Activated CD4-positive, alpha-beta T cell treated with anti-CD3 and anti-CD28 coated beads for 48 hours (primary cell): ENCODE measurements around the gene RETREG2.
A peak's percentile ranks its signal among the peaks of the same experiment; 100 is the strongest.
"Not testable (repeated sequence)": the region's sequence is repeated elsewhere in the genome, so short reads cannot be mapped to it uniquely, and the experiment has no call there.

Experiments
- DNase-seq: peaks from one replicate; pipeline ENCODE4 v3.0.0-alpha.2; 2020

The RETREG2 gene

GRCh38 chr2:219198974-219199373 lies 20.9 kb downstream of the RETREG2 start:
- no peak for DNase-seq

GRCh38 chr2:219199470-219200211 lies 21.6 kb downstream of the RETREG2 start:
- no peak for DNase-seq

- DNase-seq, result peak; percentile 26
These were observed 22.6 kb downstream of the RETREG2 start for GRCh38 chr2:219200502-219201326.

GRCh38 chr2:219201331-219201730 lies 23.3 kb downstream of the RETREG2 start:
- not testable (repeated sequence) for DNase-seq

GRCh38 chr2:219204425-219205164 lies 26.5 kb downstream of the RETREG2 start:
- DNase-seq, result no peak

- no peak for DNase-seq
These were observed 27.1 kb downstream of the RETREG2 start for GRCh38 chr2:219205165-219205538.

GRCh38 chr2:219205981-219206327 lies 27.9 kb downstream of the RETREG2 start:
- DNase-seq, result no peak

GRCh38 chr2:219206328-219207133 lies 28.5 kb downstream of the RETREG2 start, which contains the start of gene ZFAND2B:
TSS of gene ZFAND2B (plus strand) at chr2:219206782. CDS start at chr2:219206988, 206 bp downstream.
- peak; percentile 96 for DNase-seq

GRCh38 chr2:219207134-219207883 lies 29.2 kb downstream of the RETREG2 start:
- no peak for DNase-seq

- DNase-seq, result no peak
These were observed 30.0 kb downstream of the RETREG2 start for GRCh38 chr2:219207884-219208740.

- DNase-seq, result no peak
These were observed 31.4 kb downstream of the RETREG2 start for GRCh38 chr2:219209236-219210195.

- no peak for DNase-seq
These were observed 32.3 kb downstream of the RETREG2 start for GRCh38 chr2:219210196-219210885.

GRCh38 chr2:219210886-219211362 lies 32.8 kb downstream of the RETREG2 start:
- no peak for DNase-seq

GRCh38 chr2:219213026-219213415 lies 34.9 kb downstream of the RETREG2 start:
- no peak for DNase-seq

GRCh38 chr2:219213486-219214071 lies 35.5 kb downstream of the RETREG2 start:
- DNase-seq, result no peak

- no peak for DNase-seq
These were observed 36.1 kb downstream of the RETREG2 start for GRCh38 chr2:219214141-219214540.

- no peak for DNase-seq
These were observed 36.7 kb downstream of the RETREG2 start for GRCh38 chr2:219214786-219215185.

- no peak for DNase-seq
These were observed 37.9 kb downstream of the RETREG2 start for GRCh38 chr2:219215871-219216534.
